ENCODE measurements around the gene CARD14.

CARD14 gene

DNA sequence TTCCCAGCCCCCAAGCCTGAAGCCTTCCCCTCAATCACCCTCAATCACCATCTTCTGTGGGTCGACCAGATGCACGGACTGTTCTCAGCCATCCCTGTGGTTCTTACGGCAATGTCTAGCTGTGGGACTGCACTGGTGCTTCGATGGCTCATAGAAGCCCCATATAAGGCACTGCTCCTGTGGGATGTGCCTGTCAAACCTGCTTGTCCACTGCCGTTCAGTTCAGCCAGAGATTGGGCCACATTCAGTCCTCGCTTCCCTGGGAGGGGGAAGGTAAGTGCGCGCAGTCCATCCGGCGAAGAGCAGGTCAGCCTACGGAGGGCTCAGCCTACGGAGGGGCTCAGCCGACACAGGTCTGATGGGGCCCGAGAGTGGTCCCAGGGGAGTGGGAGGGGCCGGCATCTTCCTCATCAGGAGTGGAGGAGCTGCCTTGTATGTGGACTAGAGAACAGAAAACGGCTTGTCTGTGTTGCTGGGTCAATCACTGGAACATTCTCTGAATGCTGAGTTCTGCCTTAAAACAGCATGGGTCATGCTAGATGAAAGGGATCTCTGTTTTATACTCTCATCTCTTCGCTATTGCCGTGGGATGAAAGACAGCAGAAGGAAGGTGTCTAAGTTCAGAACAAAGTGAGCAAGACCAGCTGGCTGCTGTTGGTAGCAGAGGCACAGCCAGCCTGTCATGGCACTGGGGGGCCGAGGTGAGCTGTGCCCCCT is at the start of gene CARD14:
Gene CARD14, plus strand, starts transcription at position 247 of the 717 bp plus-strand sequence. CDS start 11,409 bp downstream, outside the sequence.
- no peak for DNase-seq

DNA sequence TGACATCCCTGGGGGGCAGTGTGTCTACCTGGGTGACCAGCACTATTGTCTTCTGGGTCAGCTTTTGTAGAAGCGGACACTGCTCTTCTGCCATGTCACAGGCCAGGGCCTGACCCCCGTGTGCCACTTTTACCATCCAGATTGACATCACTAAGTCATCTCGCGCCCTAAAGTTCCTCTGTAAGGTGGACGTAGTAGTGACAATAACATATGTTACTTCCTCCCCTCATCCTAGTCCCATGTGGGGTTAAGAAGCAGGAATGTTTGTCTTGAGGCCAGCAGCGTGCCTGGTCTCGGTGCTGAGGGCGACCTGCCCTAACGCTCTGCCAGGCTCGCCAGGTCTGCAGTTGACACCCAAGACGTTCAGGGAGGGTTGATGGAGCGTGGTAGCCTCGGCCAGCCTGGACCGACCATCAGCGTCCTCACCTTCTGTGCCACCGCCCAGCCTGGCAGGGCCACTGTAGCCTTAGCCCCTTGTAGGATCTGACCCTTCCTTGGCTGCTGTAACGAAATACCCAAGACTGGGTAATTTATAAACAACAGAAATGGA is 47.7 kb upstream of the CARD14 start:
- no peak for DNase-seq

- no peak for DNase-seq
These were observed 46.8 kb upstream of the CARD14 start for GRCh38 chr17:80122926-80123505.

DNA sequence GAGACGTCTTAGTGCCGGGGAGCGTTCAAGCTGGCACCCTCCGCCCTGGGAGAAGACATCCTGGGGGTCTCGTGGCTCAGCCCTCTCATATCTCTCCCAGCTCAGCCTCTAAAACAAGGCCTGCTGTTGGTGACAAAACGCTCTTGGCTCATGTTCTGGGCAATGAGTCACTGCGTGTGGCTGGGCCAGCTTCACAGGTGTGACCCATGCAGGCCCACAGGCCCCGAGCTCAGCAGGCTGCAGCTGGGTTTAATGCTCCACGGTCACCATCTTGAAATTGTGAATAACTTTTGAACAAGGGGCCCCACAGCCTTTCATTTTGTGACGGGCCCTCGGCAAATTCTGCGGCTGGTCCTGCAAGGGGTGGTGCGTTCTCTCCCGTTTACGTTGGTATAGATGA is 46.0 kb upstream of the CARD14 start:
- DNase-seq, result no peak

GRCh38 chr17:80124351-80124981 is 45.4 kb upstream of the CARD14 start:
- DNase-seq, result no peak

DNA sequence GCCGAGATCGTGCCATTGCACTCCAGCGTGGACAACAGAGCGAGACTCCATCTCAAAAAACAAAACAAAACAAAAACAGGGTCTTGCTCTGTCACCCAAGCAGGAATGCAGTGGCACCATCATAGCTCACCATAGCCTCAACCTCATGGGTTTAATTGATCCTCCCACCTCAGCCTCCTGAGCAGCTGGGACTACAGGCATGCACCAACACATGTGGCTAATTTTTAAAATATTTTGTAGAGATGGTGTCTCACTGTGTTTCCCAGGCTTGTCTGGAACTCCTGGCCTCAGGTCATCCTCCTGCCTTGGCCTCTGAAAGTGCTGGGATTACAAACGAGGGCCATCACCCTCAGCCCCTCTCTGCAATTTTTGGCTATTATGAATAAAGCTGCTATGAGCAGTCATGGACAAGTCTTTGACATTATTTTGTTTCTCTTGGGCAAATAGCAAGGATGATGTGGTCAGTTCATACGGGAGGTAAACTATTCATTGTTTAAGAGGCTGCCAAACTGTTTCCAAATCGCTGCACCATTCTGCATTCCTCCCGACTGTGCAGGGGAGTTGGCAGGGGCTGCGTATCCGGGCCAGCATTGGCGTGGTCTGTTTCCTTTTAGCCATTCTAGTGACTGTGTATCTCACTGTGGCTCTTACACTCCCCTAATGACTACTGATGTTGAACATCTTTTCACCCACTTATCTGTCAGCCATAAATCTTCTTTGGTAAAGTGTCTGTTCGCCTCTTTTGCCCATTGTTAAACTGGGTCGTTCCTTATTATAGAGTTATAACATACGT is 44.0 kb upstream of the CARD14 start:
- DNase-seq, result no peak

GRCh38 chr17:80126449-80126715 is 43.4 kb upstream of the CARD14 start:
- DNase-seq, result no peak

DNA sequence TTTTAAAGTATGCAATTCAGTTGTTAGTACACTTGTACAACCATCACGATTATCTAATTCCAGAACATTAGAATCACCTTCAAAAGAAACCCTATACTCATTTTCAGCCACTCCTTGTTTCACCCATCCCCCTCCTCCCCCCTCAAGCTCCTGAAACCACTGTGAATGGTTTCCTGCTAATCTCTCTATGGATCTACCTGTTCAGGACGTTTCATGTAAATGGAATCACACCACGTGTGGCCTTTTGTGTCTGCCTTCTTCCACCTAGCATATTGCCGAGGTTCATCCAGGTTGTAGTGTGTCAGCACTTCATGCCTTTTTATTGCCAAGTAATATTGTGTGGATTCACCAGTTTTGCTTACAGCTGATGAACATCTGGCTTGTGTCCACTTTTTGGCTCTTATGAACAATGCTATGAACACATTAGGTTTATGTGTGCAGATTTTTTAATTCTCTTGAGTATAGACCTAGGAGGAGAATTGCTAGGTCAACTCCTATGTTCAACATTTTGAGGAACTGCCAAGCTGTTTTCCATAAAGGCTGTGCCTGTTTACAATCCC is 40.7 kb upstream of the CARD14 start:
- DNase-seq, result no peak

DNA sequence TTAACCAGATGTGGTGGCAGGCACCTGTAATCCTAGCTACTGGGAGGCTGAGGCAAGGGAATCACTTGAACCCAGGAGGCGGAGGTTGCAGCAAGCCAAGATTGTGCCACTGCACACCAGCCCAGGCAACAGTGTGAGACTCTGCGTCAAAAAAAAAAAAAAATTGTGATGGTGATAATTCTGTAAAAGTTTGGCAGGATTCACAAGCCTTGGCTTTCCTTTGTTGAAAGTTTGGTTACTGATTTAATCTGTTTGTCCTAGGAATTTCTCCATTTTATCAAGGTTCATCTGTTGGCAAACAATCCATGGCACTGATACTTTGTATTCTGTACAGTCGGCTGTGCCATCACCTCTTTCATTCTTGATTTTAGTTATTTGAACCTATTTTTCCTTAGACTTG is 38.8 kb upstream of the CARD14 start:
- no peak for DNase-seq

GRCh38 chr17:80132906-80133625 is 36.8 kb upstream of the CARD14 start:
- no peak for DNase-seq

- no peak for DNase-seq
These were observed 36.2 kb upstream of the CARD14 start for GRCh38 chr17:80133626-80133970.

GRCh38 chr17:80137131-80137530 is 32.7 kb upstream of the CARD14 start:
- no peak for DNase-seq

DNA sequence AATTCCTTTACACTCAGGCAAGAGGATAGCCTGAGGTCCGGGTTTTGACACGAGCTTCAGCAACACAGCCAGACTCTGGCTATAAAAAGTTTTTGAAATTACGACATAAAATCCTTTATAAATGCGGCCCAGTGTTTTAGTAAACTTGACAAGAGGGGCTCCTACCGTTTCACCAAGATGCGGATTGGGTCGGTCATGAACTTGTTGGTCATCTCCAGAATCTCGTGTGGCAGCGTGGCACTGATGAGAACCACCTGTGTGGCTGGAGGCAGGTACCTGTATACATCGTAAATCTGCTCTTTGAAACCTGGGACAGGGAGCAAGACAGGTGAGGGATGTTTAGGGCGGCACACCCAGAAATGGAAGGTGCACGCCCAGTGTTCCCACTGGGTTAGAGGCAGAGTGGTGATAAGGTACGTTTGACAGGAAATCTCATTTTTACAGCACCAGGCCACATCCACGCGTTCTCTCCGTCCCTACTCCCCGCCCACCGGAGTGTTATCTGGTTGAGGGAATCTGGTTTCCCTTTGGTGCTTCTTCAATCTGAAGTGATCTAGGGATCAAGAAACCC is 30.9 kb upstream of the CARD14 start:
- DNase-seq, result no peak

GRCh38 chr17:80141463-80142165 is 28.2 kb upstream of the CARD14 start:
- DNase-seq, result no peak

DNA sequence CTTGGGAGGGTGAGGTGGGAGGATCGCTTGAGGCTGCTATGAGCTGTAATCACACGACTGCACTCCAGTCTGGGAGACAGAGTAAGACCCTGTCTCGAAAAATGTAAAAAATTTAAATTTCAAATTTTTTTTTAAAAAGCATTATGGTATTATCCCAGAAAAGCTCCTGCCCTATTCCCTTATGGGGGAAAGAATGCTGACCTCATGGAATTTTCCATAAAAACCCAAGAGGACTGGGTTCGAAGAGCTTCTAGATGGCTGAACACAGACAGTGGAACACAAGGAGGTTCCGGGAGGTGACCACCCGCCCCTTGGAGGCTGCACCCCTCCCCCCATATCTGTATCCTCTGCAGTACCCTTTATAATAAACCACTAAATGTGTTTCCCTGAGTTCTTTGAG is 26.9 kb upstream of the CARD14 start:
- DNase-seq, result no peak

GRCh38 chr17:80145076-80146075 is 24.5 kb upstream of the CARD14 start:
- DNase-seq, result no peak

GRCh38 chr17:80146121-80147034 is 23.5 kb upstream of the CARD14 start:
- peak; percentile 61 for DNase-seq

DNA sequence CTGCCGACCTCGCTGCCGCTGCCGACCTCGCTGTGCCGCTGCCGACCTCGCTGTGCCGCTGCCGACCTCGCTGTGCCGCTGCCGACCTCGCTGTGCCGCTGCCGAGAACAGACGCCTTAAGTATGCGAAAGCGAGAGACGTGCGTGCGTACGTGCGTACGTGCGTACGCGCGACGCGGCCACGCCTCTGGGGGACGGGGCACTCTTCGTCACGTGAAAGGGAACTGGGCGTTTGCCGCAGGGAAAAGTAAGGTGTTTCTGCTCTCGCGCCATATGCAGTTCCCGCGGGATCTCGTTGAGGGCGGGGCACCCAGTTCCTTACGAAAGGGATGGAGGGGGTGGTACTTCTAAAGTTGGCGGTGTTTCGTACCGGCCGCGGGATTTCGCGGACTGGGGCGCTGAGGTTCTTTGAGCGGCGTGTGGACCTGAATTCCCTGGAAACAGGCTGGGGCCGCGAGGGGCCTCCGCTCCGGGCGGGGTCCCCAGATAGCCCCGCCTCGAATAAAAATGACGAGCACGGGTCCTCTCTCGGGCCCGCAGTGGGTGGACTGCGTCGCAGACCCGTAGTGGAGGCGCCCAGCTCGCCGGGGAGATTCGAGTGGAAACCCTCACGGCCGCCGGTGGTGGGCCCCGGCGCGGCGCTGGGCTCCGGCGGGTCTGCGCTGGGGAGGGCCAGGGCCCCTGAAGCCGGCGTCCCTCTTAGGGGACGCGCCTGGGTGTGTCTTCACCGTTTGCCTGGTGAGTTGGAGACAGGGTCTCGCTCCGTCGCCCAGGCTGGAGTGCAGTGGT is 22.6 kb upstream of the CARD14 start, which contains the start of gene EIF4A3:
Gene EIF4A3, minus strand, starts transcription at position 94 of the 788 bp plus-strand sequence. CDS start 167 bp downstream, outside the sequence.
- DNase-seq, result peak; percentile 100
